ENCODE data around the gene RBMS1.
"Not testable (repeated sequence)": the region's sequence is repeated elsewhere in the genome, so short reads cannot be mapped to it uniquely, and the experiment has no call there.

Gene RBMS1

GRCh38 chr2:160467086-160467485 is 26.5 kb downstream of the RBMS1 start:
- DNase-seq, result no peak

GRCh38 chr2:160465406-160465805 is 28.2 kb downstream of the RBMS1 start:
- DNase-seq, result no peak

GRCh38 chr2:160465002-160465401 is 28.6 kb downstream of the RBMS1 start:
- DNase-seq, result no peak

- DNase-seq, result no peak
Measured at GRCh38 chr2:160464017-160464416, 29.6 kb downstream of the RBMS1 start.

- no peak for DNase-seq
Measured at GRCh38 chr2:160463245-160463644, 30.4 kb downstream of the RBMS1 start.

- no peak for DNase-seq
Measured at GRCh38 chr2:160460333-160460731, 33.3 kb downstream of the RBMS1 start.

- no peak for DNase-seq
Measured at GRCh38 chr2:160459538-160460332, 33.9 kb downstream of the RBMS1 start.

- DNase-seq, result no peak
Measured at GRCh38 chr2:160458718-160459453, 34.7 kb downstream of the RBMS1 start.

- DNase-seq, result no peak
Measured at GRCh38 chr2:160457588-160457987, 36.0 kb downstream of the RBMS1 start.

- no peak for DNase-seq
Measured at GRCh38 chr2:160454070-160454797, 39.4 kb downstream of the RBMS1 start.

GRCh38 chr2:160453111-160453820 is 40.3 kb downstream of the RBMS1 start:
- DNase-seq, result no peak

- no peak for DNase-seq
Measured at GRCh38 chr2:160450486-160450885, 43.1 kb downstream of the RBMS1 start.

GRCh38 chr2:160448821-160449220 is 44.8 kb downstream of the RBMS1 start:
- not testable (repeated sequence) for DNase-seq

GRCh38 chr2:160445673-160446072 is 47.9 kb downstream of the RBMS1 start:
- DNase-seq, result no peak

- no peak for DNase-seq
Measured at GRCh38 chr2:160442603-160443002, 51.0 kb downstream of the RBMS1 start.

- DNase-seq, result no peak
Measured at GRCh38 chr2:160440888-160441287, 52.7 kb downstream of the RBMS1 start.

GRCh38 chr2:160439038-160439437 is 54.6 kb downstream of the RBMS1 start:
- not testable (repeated sequence) for DNase-seq

GRCh38 chr2:160437273-160437672 is 56.3 kb downstream of the RBMS1 start:
- DNase-seq, result no peak

- DNase-seq, result no peak
Measured at GRCh38 chr2:160434254-160434948, 59.2 kb downstream of the RBMS1 start.

GRCh38 chr2:160433466-160434140 is 60.0 kb downstream of the RBMS1 start:
- DNase-seq, result no peak

GRCh38 chr2:160432633-160433032 is 61.0 kb downstream of the RBMS1 start:
- no peak for DNase-seq

GRCh38 chr2:160431441-160431840 is 62.2 kb downstream of the RBMS1 start:
- DNase-seq, result no peak

Data from CD4-positive, alpha-beta T cell treated with Interferon gamma for 1 hour (primary cell).